ENCODE measurements around the gene XYLT2. TPM values are rescaled to one million over a fixed set of nuclear protein-coding genes. Genes with fewer than 3 reads are reported as not detected.
"Not testable (repeated sequence)": the region's sequence is repeated elsewhere in the genome, so short reads cannot be mapped to it uniquely, and the experiment has no call there.

The XYLT2 gene
- total RNA-seq, 1 experiment from 2014 or later = 26.4 TPM

- no peak overlapping the region for H4K8ac ChIP-seq (replicated peaks; ENCODE audit: insufficient read length, low read depth, low read length)
- H3K14ac ChIP-seq (ENCODE audit: insufficient read depth, low read length) = no peak overlapping the region
- Mint-ChIP-seq H3K4me3 (no peak overlapping the region), H3K4me1 (peaks cover 16 to 17% of the 10 kb centered on the region in 2 experiments), H3K36me3 (ENCODE audit: insufficient read depth in 1 of 3, low read depth in 3 of 3) (0 out of 7 replicates have a peak, but pooled peaks cover 0 to 8% (median 0%) of the 10 kb centered on the region in 3 experiments), H3K27me3 (ENCODE audit: low read depth) (peaks cover 10% of the 10 kb centered on the region), H3K9me3 (peaks cover 4 to 5% of the 10 kb centered on the region in 2 experiments; a peak in 2 of 5 replicates), H3K27ac (no peak overlapping the region)
- H3T11ph ChIP-seq (ENCODE audit: low read length) = no peak overlapping the region
- H3K27me3 ChIP-seq (ENCODE audit: insufficient read depth, low read length) = no peaks in the 10 kb centered on the region
- no peaks in the 10 kb centered on the region for H3K23me2 ChIP-seq (ENCODE audit: insufficient read length, low read depth, low read length, poor library complexity, severe bottlenecking)
- no peak overlapping the region for H2AFZ ChIP-seq (ENCODE audit: low read length)
- TF ChIP-seq CTCF (conservative IDR thresholded peaks at IDR 0.05) = no peak
- no peak overlapping the region for H3K23ac ChIP-seq (ENCODE audit: insufficient read length, low read depth, low read length)
- no peak overlapping the region for H3K18ac ChIP-seq (ENCODE audit: insufficient read length, low read depth, low read length)
- H3K4me1 ChIP-seq (ENCODE audit: insufficient read depth, low read length) = peaks cover 9% of the 10 kb centered on the region
- H2BK20ac ChIP-seq (ENCODE audit: low read depth, low read length, poor library complexity, severe bottlenecking) = no peak overlapping the region
- H3K9me3 ChIP-seq (ENCODE audit: control insufficient read depth, low read depth, low read length) = no peaks in the 10 kb centered on the region
- H2BK5ac ChIP-seq (ENCODE audit: insufficient read length, low read length) = no peak overlapping the region
- H4K20me1 ChIP-seq (ENCODE audit: control insufficient read depth, insufficient read depth, insufficient read length) = no peaks in the 10 kb centered on the region
- no peak overlapping the region for H3K4me2 ChIP-seq (ENCODE audit: insufficient read depth, insufficient read length, low read length)
- H3K79me1 ChIP-seq (ENCODE audit: insufficient read depth, low read depth, low read length, poor library complexity, severe bottlenecking) = no peaks in the 10 kb centered on the region
- no peak overlapping the region for H3K9ac ChIP-seq (ENCODE audit: extremely low read depth, insufficient read length, low read length)
- no peak overlapping the region for H2BK12ac ChIP-seq (ENCODE audit: insufficient read length, low read depth, low read length)
- DNase-seq = no peak
- no peak overlapping the region for H2BK15ac ChIP-seq (ENCODE audit: low read depth, low read length)
- no CpG with 5 or more reads among the region's 3 CpGs for WGBS (ENCODE audit: extremely low coverage, insufficient read length, low lambda C conversion rate)
- no peak overlapping the region for H2BK120ac ChIP-seq (ENCODE audit: low read depth, low read length, poor library complexity, severe bottlenecking)
- no peak overlapping the region for H4K91ac ChIP-seq (ENCODE audit: insufficient read length, low read depth, low read length)
- H3K4ac ChIP-seq (ENCODE audit: low read depth, low read length) = no peak overlapping the region
- no peaks in the 10 kb centered on the region for H3K79me2 ChIP-seq (ENCODE audit: insufficient read depth, low read length)
- no peak overlapping the region for H2AK5ac ChIP-seq (ENCODE audit: insufficient read length, low read length)
- no peak overlapping the region for H3K56ac ChIP-seq (ENCODE audit: insufficient read length, low read depth, low read length)
- no peak overlapping the region for H3K27ac ChIP-seq (ENCODE audit: insufficient read length, low read depth, low read length)
- H4K5ac ChIP-seq (ENCODE audit: insufficient read length, low read depth, low read length) = no peak overlapping the region
These were observed 29.8 kb upstream of the XYLT2 start for GRCh38 chr17:50316016-50316587.

GRCh38 chr17:50316660-50317059 lies 29.3 kb upstream of the XYLT2 start:
- not testable (repeated sequence) for H2BK20ac ChIP-seq (ENCODE audit: low read depth, low read length, poor library complexity, severe bottlenecking); H2AK5ac ChIP-seq (ENCODE audit: insufficient read length, low read length); H3K79me1 ChIP-seq (ENCODE audit: insufficient read depth, low read depth, low read length, poor library complexity, severe bottlenecking); H2BK5ac ChIP-seq (ENCODE audit: insufficient read length, low read length); H3K4me3 Mint-ChIP-seq; H2BK120ac ChIP-seq (ENCODE audit: low read depth, low read length, poor library complexity, severe bottlenecking); H2BK12ac ChIP-seq (ENCODE audit: insufficient read length, low read depth, low read length); H3K4me1 ChIP-seq (ENCODE audit: insufficient read depth, low read length); H3K27ac Mint-ChIP-seq; H3K18ac ChIP-seq (ENCODE audit: insufficient read length, low read depth, low read length); H2BK15ac ChIP-seq (ENCODE audit: low read depth, low read length); H2AFZ ChIP-seq (ENCODE audit: low read length); H4K5ac ChIP-seq (ENCODE audit: insufficient read length, low read depth, low read length); H3K9me3 ChIP-seq (ENCODE audit: control insufficient read depth, low read depth, low read length); H3K4me2 ChIP-seq (ENCODE audit: insufficient read depth, insufficient read length, low read length); H3K36me3 Mint-ChIP-seq (ENCODE audit: insufficient read depth in 1 of 3, low read depth in 3 of 3); H4K91ac ChIP-seq (ENCODE audit: insufficient read length, low read depth, low read length); H3K27me3 ChIP-seq (ENCODE audit: insufficient read depth, low read length); H3K79me2 ChIP-seq (ENCODE audit: insufficient read depth, low read length); H3K23ac ChIP-seq (ENCODE audit: insufficient read length, low read depth, low read length); H3K9me3 Mint-ChIP-seq; H4K8ac ChIP-seq (replicated peaks; ENCODE audit: insufficient read length, low read depth, low read length); H3K27ac ChIP-seq (ENCODE audit: insufficient read length, low read depth, low read length); H3K14ac ChIP-seq (ENCODE audit: insufficient read depth, low read length); H3K4ac ChIP-seq (ENCODE audit: low read depth, low read length); H4K20me1 ChIP-seq (ENCODE audit: control insufficient read depth, insufficient read depth, insufficient read length); H3K23me2 ChIP-seq (ENCODE audit: insufficient read length, low read depth, low read length, poor library complexity, severe bottlenecking); H3T11ph ChIP-seq (ENCODE audit: low read length); H3K9ac ChIP-seq (ENCODE audit: extremely low read depth, insufficient read length, low read length); DNase-seq; H3K56ac ChIP-seq (ENCODE audit: insufficient read length, low read depth, low read length)
- peaks cover 10 to 11% of the 10 kb centered on the region in 2 experiments for H3K4me1 Mint-ChIP-seq
- no CpG with 5 or more reads among the region's 2 CpGs for WGBS (ENCODE audit: extremely low coverage, insufficient read length, low lambda C conversion rate)
- H3K27me3 Mint-ChIP-seq (ENCODE audit: low read depth) = peaks cover 10% of the 10 kb centered on the region
